ENCODE data around the gene KIRREL3. TPM values are rescaled to one million over a fixed set of nuclear protein-coding genes. Genes with fewer than 3 reads are reported as not detected.

Gene KIRREL3
- total RNA-seq, 1 experiment from 2014 or later: 2.2 TPM

DNA sequence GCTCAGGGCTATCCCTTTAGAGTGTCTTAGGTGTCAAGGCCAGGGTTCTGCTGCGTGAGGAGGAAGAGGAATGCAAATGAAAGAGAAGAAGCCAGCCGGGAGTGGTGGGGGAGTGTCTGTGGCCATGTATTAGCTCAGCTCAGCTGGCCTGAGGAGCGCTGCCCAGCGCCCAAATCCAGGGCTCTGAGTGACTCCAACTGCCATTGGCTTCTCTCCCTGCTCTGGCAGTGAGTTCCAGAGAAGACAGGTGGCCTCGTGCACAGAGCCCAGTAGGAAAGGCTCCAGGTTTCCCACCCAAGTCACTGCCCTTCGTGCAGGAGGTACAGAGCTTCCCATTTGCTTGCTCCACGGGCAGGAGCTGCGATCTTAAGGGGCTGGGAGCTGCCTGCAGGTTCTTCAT is 302.0 kb downstream of the KIRREL3 start:
- no TSS peak for BruUV-seq (replicated peaks)
- H3K27me3 ChIP-seq (ENCODE audit: insufficient read depth, low read depth): peaks cover 74% of the 10 kb centered on the region
- no peaks in the 10 kb centered on the region for H3K79me2 ChIP-seq (ENCODE audit: low read depth)
- H3K27ac ChIP-seq: no peak overlapping the region
- intact Hi-C loops (cut with micrococcal nuclease; ENCODE audit: unreplicated experiment): no loop called here
- no peaks in the 10 kb centered on the region for H3K4me1 ChIP-seq (replicated peaks; ENCODE audit: insufficient read depth)
- ChIA-PET CTCF (no interaction called here), POLR2A (ENCODE audit: unreplicated experiment) (no interaction called here)
- H2AFZ ChIP-seq: no peak overlapping the region
- H3K4me2 ChIP-seq: no peak overlapping the region
- no peak for DNase-seq
- no peaks in the 10 kb centered on the region for H3F3A ChIP-seq (ENCODE audit: insufficient read depth, low read depth)
- H3K9me3 ChIP-seq (ENCODE audit: insufficient read depth, low read depth): no peaks in the 10 kb centered on the region
- TF ChIP-seq, protein P1, sequence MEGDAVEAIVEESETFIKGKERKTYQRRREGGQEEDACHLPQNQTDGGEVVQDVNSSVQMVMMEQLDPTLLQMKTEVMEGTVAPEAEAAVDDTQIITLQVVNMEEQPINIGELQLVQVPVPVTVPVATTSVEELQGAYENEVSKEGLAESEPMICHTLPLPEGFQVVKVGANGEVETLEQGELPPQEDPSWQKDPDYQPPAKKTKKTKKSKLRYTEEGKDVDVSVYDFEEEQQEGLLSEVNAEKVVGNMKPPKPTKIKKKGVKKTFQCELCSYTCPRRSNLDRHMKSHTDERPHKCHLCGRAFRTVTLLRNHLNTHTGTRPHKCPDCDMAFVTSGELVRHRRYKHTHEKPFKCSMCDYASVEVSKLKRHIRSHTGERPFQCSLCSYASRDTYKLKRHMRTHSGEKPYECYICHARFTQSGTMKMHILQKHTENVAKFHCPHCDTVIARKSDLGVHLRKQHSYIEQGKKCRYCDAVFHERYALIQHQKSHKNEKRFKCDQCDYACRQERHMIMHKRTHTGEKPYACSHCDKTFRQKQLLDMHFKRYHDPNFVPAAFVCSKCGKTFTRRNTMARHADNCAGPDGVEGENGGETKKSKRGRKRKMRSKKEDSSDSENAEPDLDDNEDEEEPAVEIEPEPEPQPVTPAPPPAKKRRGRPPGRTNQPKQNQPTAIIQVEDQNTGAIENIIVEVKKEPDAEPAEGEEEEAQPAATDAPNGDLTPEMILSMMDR (conservative IDR thresholded peaks at IDR 0.05): no peak
- TF ChIP-seq EZH2 (IDR thresholded peaks at IDR 0.05; ENCODE audit: low read depth): no peak
- no peaks in the 10 kb centered on the region for H3K9me2 ChIP-seq (ENCODE audit: insufficient read depth)
- H3K36me3 ChIP-seq (ENCODE audit: low read depth): no peaks in the 10 kb centered on the region
- no peaks in the 10 kb centered on the region for H4K20me1 ChIP-seq (ENCODE audit: insufficient read depth)
- no peak overlapping the region for H3K4me3 ChIP-seq

DNA sequence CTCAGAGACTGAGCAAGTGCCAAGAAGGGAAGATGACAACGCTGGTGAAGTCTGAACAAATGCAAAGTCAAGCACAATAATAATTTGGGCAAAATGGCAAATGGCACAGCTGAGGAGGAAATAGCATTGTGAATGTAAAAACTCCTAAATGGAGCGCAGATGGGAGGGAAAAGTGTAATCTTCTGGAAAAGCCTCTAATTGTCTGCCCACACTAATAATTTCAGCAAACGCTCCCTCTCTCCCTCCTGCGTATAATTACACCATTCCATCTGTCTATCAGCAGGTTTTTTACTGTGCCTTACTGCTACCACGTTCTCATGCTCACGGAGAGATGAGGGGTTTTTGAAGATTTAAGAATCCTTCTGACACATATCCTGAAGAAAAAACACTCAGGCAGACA is 302.6 kb downstream of the KIRREL3 start:
- CTCF ChIA-PET: no interaction called here
- intact Hi-C loops (cut with micrococcal nuclease; ENCODE audit: unreplicated experiment): no loop called here

DNA sequence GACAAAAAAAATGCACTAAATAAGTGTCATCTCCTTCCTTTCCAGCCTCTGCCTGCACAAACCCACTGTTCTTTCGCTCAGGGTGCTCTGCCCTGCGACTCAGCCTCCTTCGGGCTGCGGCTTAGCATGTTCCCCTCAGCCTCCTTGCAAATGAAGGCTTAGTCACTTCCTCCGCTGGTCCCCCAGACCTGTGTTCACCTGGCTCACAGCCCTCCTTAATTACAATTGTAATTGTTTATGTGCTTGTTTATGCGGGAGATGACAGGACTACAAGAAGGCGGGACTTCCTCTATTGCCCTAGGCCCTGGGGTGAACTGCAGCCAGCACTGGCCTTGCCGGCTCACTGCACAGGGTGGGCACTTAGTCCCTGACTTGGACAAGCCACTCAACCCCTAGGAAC is 303.6 kb downstream of the KIRREL3 start:
- Histone ChIP-seq H4K20me1 (ENCODE audit: insufficient read depth) (no peaks in the 10 kb centered on the region), H3K9me2 (ENCODE audit: insufficient read depth) (no peaks in the 10 kb centered on the region), H3K4me1 (replicated peaks; ENCODE audit: insufficient read depth) (no peaks in the 10 kb centered on the region), H3K79me2 (ENCODE audit: low read depth) (no peaks in the 10 kb centered on the region), H3K27ac (no peak overlapping the region), H3K27me3 (ENCODE audit: insufficient read depth, low read depth) (peaks cover 88% of the 10 kb centered on the region), H3K9me3 (ENCODE audit: insufficient read depth, low read depth) (no peaks in the 10 kb centered on the region), H3F3A (ENCODE audit: insufficient read depth, low read depth) (no peaks in the 10 kb centered on the region), H3K36me3 (ENCODE audit: low read depth) (no peaks in the 10 kb centered on the region), H2AFZ (no peak overlapping the region), H3K4me2 (no peak overlapping the region), H3K4me3 (no peak overlapping the region)
- ChIA-PET CTCF (no interaction called here), POLR2A (ENCODE audit: unreplicated experiment) (no interaction called here)
- TF ChIP-seq, protein P1 (conservative IDR thresholded peaks at IDR 0.05): no peak
- no peak for TF ChIP-seq EZH2 (IDR thresholded peaks at IDR 0.05; ENCODE audit: low read depth)
- intact Hi-C loops (cut with micrococcal nuclease; ENCODE audit: unreplicated experiment): no loop called here
- no peak for DNase-seq
- no TSS peak for BruUV-seq (replicated peaks)

More for the DNA sequence above, 302.6 kb downstream of the KIRREL3 start:
- H3K79me2 ChIP-seq (ENCODE audit: low read depth): no peaks in the 10 kb centered on the region
- TF ChIP-seq, protein P1 (conservative IDR thresholded peaks at IDR 0.05): no peak
- TF ChIP-seq EZH2 (IDR thresholded peaks at IDR 0.05; ENCODE audit: low read depth): no peak
- no peaks in the 10 kb centered on the region for H3K36me3 ChIP-seq (ENCODE audit: low read depth)
- no peaks in the 10 kb centered on the region for H3K9me3 ChIP-seq (ENCODE audit: insufficient read depth, low read depth)
- H3K9me2 ChIP-seq (ENCODE audit: insufficient read depth): no peaks in the 10 kb centered on the region
- H3K27me3 ChIP-seq (ENCODE audit: insufficient read depth, low read depth): peaks cover 80% of the 10 kb centered on the region
- no peaks in the 10 kb centered on the region for H3F3A ChIP-seq (ENCODE audit: insufficient read depth, low read depth)
- H3K4me2 ChIP-seq: no peak overlapping the region
- H4K20me1 ChIP-seq (ENCODE audit: insufficient read depth): no peaks in the 10 kb centered on the region
- no peak overlapping the region for H3K4me3 ChIP-seq
- POLR2A ChIA-PET (ENCODE audit: unreplicated experiment): no interaction called here
- H2AFZ ChIP-seq: no peak overlapping the region
- H3K27ac ChIP-seq: no peak overlapping the region
- no peak for DNase-seq
- BruUV-seq (replicated peaks): no TSS peak
- no peaks in the 10 kb centered on the region for H3K4me1 ChIP-seq (replicated peaks; ENCODE audit: insufficient read depth)
